Thyroid gland (tissue), 4 donors: ENCODE measurements around the gene BUB1B.

Experiments used
- CTCF ChIP-seq, 6 experiments: fragments of 200-600 bp in 3 of 6; fragments of 450-650 bp in 3 of 6; sonication (generic) in 3 of 6; IDR thresholded peaks; one replicate each; pipeline ENCODE4 v1.5.1; 2016 to 2019; ENCODE audit warnings: antibody characterized with exemption in 6 of 6, mild to moderate bottlenecking in 2 of 6, inconsistent platforms in 1 of 6, moderate library complexity in 1 of 6
- POLR2A ChIP-seq, 2 donors: fragments of 450-650 bp; IDR thresholded peaks; one replicate each; pipeline ENCODE4 v1.6.1; 2017; ENCODE audit warnings: antibody characterized with exemption in 2 of 2, mild to moderate bottlenecking in 2 of 2, moderate library complexity in 1 of 2

- TF ChIP-seq CTCF (IDR thresholded peaks at IDR 0.05), result no peak
- TF ChIP-seq POLR2A (IDR thresholded peaks at IDR 0.05), result no peak
Measured at GRCh38 chr15:40254452-40254851, 93.6 kb downstream of the BUB1B start.
